HEK293 (cell line): ENCODE measurements around the gene RTP1.

ENCODE experiments used
- CTCF ChIA-PET: fragments of 350-600 bp; formaldehyde crosslinking; extraction: SDS; loops from one replicate; lab custom pipeline; 2021; ENCODE audit warnings: antibody characterized with exemption; lab: Yijun Ruan, JAX
- POLR2A ChIA-PET: fragments of 300-600 bp; formaldehyde crosslinking; extraction: SDS; loops from one replicate; lab custom pipeline; 2020; ENCODE audit warnings: antibody characterized with exemption, inconsistent platforms; lab: Yijun Ruan, JAX
- H3K27ac ChIP-seq: fragments of 200-500 bp; sonication (Bioruptor generic); 2 replicates; pipeline ENCODE4 v1.5.1; 2014; ENCODE audit warnings: low read depth, low read length, control low read depth, inconsistent platforms; ENCODE audit errors: extremely low read depth
- H3K36me3 ChIP-seq, 2 experiments: fragments of 200-500 bp in 1 of 2; sonication (Bioruptor generic) in 1 of 2; 1 replicate in 1 of 2; 2 replicates in 1 of 2; pipeline ENCODE4 v1.5.1; 2014 to 2017; ENCODE audit warnings: inconsistent platforms in 2 of 2, low read length in 2 of 2; ENCODE audit not compliant: control insufficient read depth in 2 of 2, insufficient read depth in 1 of 2
- H3K4me1 ChIP-seq: fragments of 200-500 bp; sonication (Bioruptor generic); 2 replicates; pipeline ENCODE4 v1.5.1; 2014; ENCODE audit warnings: mild to moderate bottlenecking, low read length, inconsistent platforms; ENCODE audit not compliant: control insufficient read depth, insufficient read depth
- H3K4me3 ChIP-seq: 2 replicates; pipeline ENCODE4 v1.5.1; 2011; ENCODE audit warnings: low read depth, mild to moderate bottlenecking, control low read depth, low read length, moderate library complexity
- H3K9me3 ChIP-seq: fragments of 200-500 bp; sonication (Bioruptor generic); 2 replicates; pipeline ENCODE4 v1.5.1; 2014; ENCODE audit warnings: low read depth, low read length, inconsistent platforms; ENCODE audit not compliant: control insufficient read depth, insufficient read depth
- BCL11A ChIP-seq: fragments of 450-650 bp; formaldehyde crosslinking; IDR thresholded peaks from 2 replicates; pipeline ENCODE4 v1.5.1; 2016; ENCODE audit warnings: low read depth, missing biosample characterization, missing genetic modification characterization
- EGR2 ChIP-seq: fragments of 450-650 bp; formaldehyde crosslinking; IDR thresholded peaks from 2 replicates; pipeline ENCODE4 v1.5.1; 2016; ENCODE audit warnings: low read depth, missing biosample characterization, missing genetic modification characterization
- GLI4 ChIP-seq: fragments of 450-650 bp; formaldehyde crosslinking; IDR thresholded peaks from 2 replicates; pipeline ENCODE4 v1.5.1; 2016; ENCODE audit warnings: missing biosample characterization, missing genetic modification characterization
- HOXA7 ChIP-seq: sonication (generic); formaldehyde crosslinking; IDR thresholded peaks from 2 replicates; pipeline ENCODE4 v1.8.1; 2022; ENCODE audit warnings: missing genetic modification reagents, borderline replicate concordance
- IKZF3 ChIP-seq: fragments of 450-650 bp; IDR thresholded peaks from 2 replicates; pipeline ENCODE4 v1.5.0; 2018; ENCODE audit warnings: missing biosample characterization, mild to moderate bottlenecking, missing genetic modification characterization, moderate library complexity
- KLF16 ChIP-seq: fragments of 450-650 bp; formaldehyde crosslinking; IDR thresholded peaks from 2 replicates; pipeline ENCODE4 v1.5.1; 2017; ENCODE audit warnings: missing biosample characterization, missing genetic modification characterization
- KLF17 ChIP-seq: fragments of 450-650 bp; formaldehyde crosslinking; IDR thresholded peaks from 2 replicates; pipeline ENCODE4 v1.5.1; 2016; ENCODE audit warnings: missing biosample characterization, missing genetic modification characterization
- PRDM10 ChIP-seq: fragments of 450-650 bp; formaldehyde crosslinking; IDR thresholded peaks from 2 replicates; pipeline ENCODE4 v1.5.1; 2016; ENCODE audit warnings: missing biosample characterization, missing genetic modification characterization
- RBAK ChIP-seq: fragments of 450-650 bp; formaldehyde crosslinking; IDR thresholded peaks from 2 replicates; pipeline ENCODE4 v1.5.1; 2016; ENCODE audit warnings: missing biosample characterization, missing genetic modification characterization
- SP7 ChIP-seq: fragments of 450-650 bp; formaldehyde crosslinking; IDR thresholded peaks from 2 replicates; pipeline ENCODE4 v1.5.1; 2016; ENCODE audit warnings: missing biosample characterization, missing genetic modification characterization
- ZBTB44 ChIP-seq: fragments of 450-650 bp; IDR thresholded peaks from 2 replicates; pipeline ENCODE4 v1.5.1; 2018; ENCODE audit warnings: missing biosample characterization, mild to moderate bottlenecking, missing genetic modification characterization
- ZBTB8A ChIP-seq: fragments of 450-650 bp; formaldehyde crosslinking; IDR thresholded peaks from 2 replicates; pipeline ENCODE4 v1.5.1; 2016; ENCODE audit warnings: missing biosample characterization, missing genetic modification characterization
- ZEB2 ChIP-seq: fragments of 450-650 bp; formaldehyde crosslinking; IDR thresholded peaks from 2 replicates; pipeline ENCODE4 v1.5.1; 2016; ENCODE audit warnings: missing biosample characterization, missing genetic modification characterization
- ZIC2 ChIP-seq: fragments of 450-650 bp; formaldehyde crosslinking; IDR thresholded peaks from 2 replicates; pipeline ENCODE4 v1.5.1; 2016; ENCODE audit warnings: missing biosample characterization, missing genetic modification characterization
- ZNF112 ChIP-seq: fragments of 450-650 bp; formaldehyde crosslinking; IDR thresholded peaks from 2 replicates; pipeline ENCODE4 v1.5.0; 2017; ENCODE audit warnings: missing biosample characterization, missing genetic modification characterization
- ZNF140 ChIP-seq: fragments of 450-650 bp; formaldehyde crosslinking; IDR thresholded peaks from 2 replicates; pipeline ENCODE4 v1.5.1; 2016; ENCODE audit warnings: missing biosample characterization, missing genetic modification characterization
- ZNF175 ChIP-seq: fragments of 450-650 bp; formaldehyde crosslinking; IDR thresholded peaks from 2 replicates; pipeline ENCODE4 v1.5.1; 2016; ENCODE audit warnings: missing biosample characterization, missing genetic modification characterization
- ZNF23 ChIP-seq: fragments of 450-650 bp; formaldehyde crosslinking; IDR thresholded peaks from 2 replicates; pipeline ENCODE4 v1.5.1; 2016; ENCODE audit warnings: missing biosample characterization, missing genetic modification characterization, borderline replicate concordance
- ZNF341 ChIP-seq: fragments of 450-650 bp; formaldehyde crosslinking; IDR thresholded peaks from 2 replicates; pipeline ENCODE4; 2016; ENCODE audit warnings: low read depth, missing biosample characterization, missing genetic modification characterization
- ZNF510 ChIP-seq: fragments of 450-650 bp; formaldehyde crosslinking; IDR thresholded peaks from 2 replicates; pipeline ENCODE4 v1.5.1; 2018; ENCODE audit warnings: mild to moderate bottlenecking, missing genetic modification characterization, missing biosample characterization; ENCODE audit not compliant: insufficient replicate concordance
- ZNF530 ChIP-seq: fragments of 450-650 bp; formaldehyde crosslinking; IDR thresholded peaks from 2 replicates; pipeline ENCODE4 v1.5.1; 2016; ENCODE audit warnings: low read depth, missing biosample characterization, missing genetic modification characterization
- ZNF596 ChIP-seq: fragments of 450-650 bp; IDR thresholded peaks from 2 replicates; pipeline ENCODE4 v1.5.0; 2018; ENCODE audit warnings: missing biosample characterization, mild to moderate bottlenecking, missing genetic modification characterization, moderate library complexity
- ZNF776 ChIP-seq: fragments of 450-650 bp; formaldehyde crosslinking; IDR thresholded peaks from 2 replicates; pipeline ENCODE4 v1.5.0; 2017; ENCODE audit warnings: missing biosample characterization, missing genetic modification characterization, borderline replicate concordance
- ZNF785 ChIP-seq: fragments of 450-650 bp; formaldehyde crosslinking; IDR thresholded peaks from 2 replicates; pipeline ENCODE4 v1.5.1; 2016; ENCODE audit warnings: missing biosample characterization, missing genetic modification characterization
- ZNF837 ChIP-seq: fragments of 450-650 bp; formaldehyde crosslinking; IDR thresholded peaks from 2 replicates; pipeline ENCODE4 v1.5.1; 2016; ENCODE audit warnings: missing biosample characterization, missing genetic modification characterization
- ZNF843 ChIP-seq: fragments of 450-650 bp; formaldehyde crosslinking; IDR thresholded peaks from 2 replicates; pipeline ENCODE4 v1.5.1; 2016; ENCODE audit warnings: missing biosample characterization, missing genetic modification characterization

The RTP1 gene

GRCh38 chr3:187209491-187209890 is 12.2 kb downstream of the RTP1 start:
- TF ChIP-seq ZNF843, result no peak
- TF ChIP-seq ZNF175 (tag by site-specific recombination), result no peak
- TF ChIP-seq BCL11A, result no peak
- no peak for TF ChIP-seq EGR2 (tag by site-specific recombination)
- TF ChIP-seq ZNF785, result no peak
- TF ChIP-seq ZNF776 (tag by site-specific recombination), result no peak
- ChIA-PET POLR2A (no interaction called here), CTCF (interaction anchor here (2.8 kb wide), 1 partner anchor 11 kb away, joined by 14 read pairs; no protein-coding TSS in a partner anchor)
- H3K4me3 ChIP-seq, result no peak overlapping the region
- no peaks in the 10 kb centered on the region for H3K9me3 ChIP-seq
- H3K4me1 ChIP-seq, result no peaks in the 10 kb centered on the region
- H3K27ac ChIP-seq, result no peak overlapping the region
- no peaks in the 10 kb centered on the region for H3K36me3 ChIP-seq

GRCh38 chr3:187210091-187210490 is 12.8 kb downstream of the RTP1 start:
- POLR2A ChIA-PET, result no interaction called here

GRCh38 chr3:187210545-187211327 is 13.4 kb downstream of the RTP1 start:
- POLR2A ChIA-PET, result no interaction called here
- CTCF ChIA-PET, result interaction anchor here (1.3 to 2.8 kb wide), 2 partner anchors 10 to 71 kb away, joined by 3 to 14 read pairs; partner anchors contain the start of gene RPL39L
- H3K27ac ChIP-seq, result no peak overlapping the region
- TF ChIP-seq ZNF140 (tag by site-specific recombination) (no peak), ZEB2 (tag by site-specific recombination) (no peak), PRDM10 (tag by site-specific recombination) (no peak), ZNF596 (tag by site-specific recombination) (no peak), KLF17 (tag by site-specific recombination) (no peak), SP7 (tag by site-specific recombination) (no peak), ZBTB8A (tag by site-specific recombination) (no peak), ZBTB44 (tag by site-specific recombination) (no peak), HOXA7 (CRISPR knock-in tag) (no peak), ZNF510 (no peak), GLI4 (tag by site-specific recombination) (no peak), RBAK (tag by site-specific recombination) (no peak), ZNF837 (no peak), ZIC2 (no peak), ZNF530 (tag by site-specific recombination) (no peak)
- H3K9me3 ChIP-seq, result no peaks in the 10 kb centered on the region
- no peak overlapping the region for H3K4me3 ChIP-seq
- H3K4me1 ChIP-seq, result no peaks in the 10 kb centered on the region
- H3K36me3 ChIP-seq, result no peaks in the 10 kb centered on the region

More at GRCh38 chr3:187210091-187210490, 12.8 kb downstream of the RTP1 start:
- Histone ChIP-seq H3K9me3 (no peaks in the 10 kb centered on the region), H3K4me1 (no peaks in the 10 kb centered on the region), H3K27ac (no peak overlapping the region), H3K4me3 (no peak overlapping the region), H3K36me3 (no peaks in the 10 kb centered on the region)
- CTCF ChIA-PET, result interaction anchor here (1.3 to 2.8 kb wide), 2 partner anchors 11 to 71 kb away, joined by 3 to 14 read pairs; partner anchors contain the start of gene RPL39L
- TF ChIP-seq ZNF23 (tag by site-specific recombination), result no peak
- no peak for TF ChIP-seq ZNF112 (tag by site-specific recombination)
- no peak for TF ChIP-seq IKZF3 (tag by site-specific recombination)
- TF ChIP-seq ZNF341 (tag by site-specific recombination), result no peak
- TF ChIP-seq KLF16 (tag by site-specific recombination), result no peak
